CD14-positive monocyte (primary cell): ENCODE measurements around the gene COL2A1. TPM values are rescaled to one million over a fixed set of nuclear protein-coding genes. Genes with fewer than 3 reads are reported as not detected.

Experiments
- DNase-seq, 3 donors: peaks; one replicate each; pipeline ENCODE4 v3.0.0-alpha.2; 2011 to 2022
- H2AFZ ChIP-seq: 2 replicates; pipeline ENCODE4 v1.6.0; 2012; ENCODE audit warnings: mild to moderate bottlenecking, low read depth, low read length, inconsistent platforms; ENCODE audit not compliant: insufficient read depth, poor library complexity, severe bottlenecking
- H3K27ac ChIP-seq, 2 donors: 1 replicate in 1 of 2; 2 replicates in 1 of 2; pipeline ENCODE4 v1.5.1; 2012 to 2013; ENCODE audit warnings: low read length in 2 of 2, control low read depth in 1 of 2, inconsistent platforms in 1 of 2, low read depth in 1 of 2, mild to moderate bottlenecking in 1 of 2
- H3K27me3 ChIP-seq, 2 donors: one replicate each; pipeline versions ENCODE4 v1.6.0 to v1.6.1; 2011 to 2013; ENCODE audit warnings: low read length in 2 of 2; ENCODE audit not compliant: control insufficient read depth in 2 of 2, insufficient read depth in 2 of 2
- H3K36me3 ChIP-seq, 2 donors: replicated peaks in 1 of 2; 1 replicate in 1 of 2; 2 replicates in 1 of 2; pipeline versions ENCODE4 v1.5.1 to v1.6.1; 2012 to 2013; ENCODE audit warnings: low read length in 2 of 2, control low read depth in 1 of 2, inconsistent platforms in 1 of 2, mild to moderate bottlenecking in 1 of 2; ENCODE audit not compliant: insufficient read depth in 2 of 2, control insufficient read depth in 1 of 2
- H3K4me1 ChIP-seq, 2 donors: 1 replicate in 1 of 2; 2 replicates in 1 of 2; pipeline versions ENCODE4 v1.5.1 to v1.6.1; 2012 to 2013; ENCODE audit warnings: low read length in 2 of 2, control low read depth in 1 of 2, inconsistent platforms in 1 of 2, mild to moderate bottlenecking in 1 of 2, moderate library complexity in 1 of 2; ENCODE audit not compliant: insufficient read depth in 2 of 2, control insufficient read depth in 1 of 2
- H3K4me2 ChIP-seq: replicated peaks from 2 replicates; pipeline ENCODE3; 2012; ENCODE audit warnings: low read length, moderate library complexity, mild to moderate bottlenecking; ENCODE audit not compliant: poor library complexity, severe bottlenecking; ENCODE audit errors: extremely low read depth
- H3K4me3 ChIP-seq, 3 experiments: fragments of 200-600 bp in 1 of 3; sonication (generic) in 1 of 3; replicated peaks in 1 of 3; 1 replicate in 2 of 3; 2 replicates in 1 of 3; pipeline ENCODE4 v1.5.1; 2011 to 2013; ENCODE audit warnings: low read length in 3 of 3, mild to moderate bottlenecking in 3 of 3, control low read depth in 2 of 3, low read depth in 2 of 3, inconsistent platforms in 1 of 3, moderate library complexity in 1 of 3
- H3K79me2 ChIP-seq: 2 replicates; pipeline ENCODE4 v1.6.0; 2012; ENCODE audit warnings: mild to moderate bottlenecking, control low read depth, inconsistent platforms, low read length, moderate library complexity; ENCODE audit not compliant: insufficient read depth
- H3K9ac ChIP-seq: 2 replicates; pipeline ENCODE4 v1.6.0; 2017; ENCODE audit warnings: low read length, mild to moderate bottlenecking; ENCODE audit not compliant: insufficient read depth, poor library complexity, severe bottlenecking
- H3K9me3 ChIP-seq, 2 donors: replicated peaks in 1 of 2; 1 replicate in 1 of 2; 2 replicates in 1 of 2; pipeline versions ENCODE4 v1.5.1 to v1.6.1; 2012 to 2013; ENCODE audit warnings: low read length in 2 of 2, control low read depth in 1 of 2; ENCODE audit not compliant: control insufficient read depth in 1 of 2, insufficient read depth in 1 of 2
- H4K20me1 ChIP-seq: 2 replicates; pipeline ENCODE4 v1.6.0; 2012; ENCODE audit warnings: mild to moderate bottlenecking, low read length, control low read depth, moderate library complexity; ENCODE audit not compliant: insufficient read depth
- H3K27ac Mint-ChIP-seq, 7 donors: one replicate each; pipeline ENCODE4 v1.8.0; 2020; ENCODE audit warnings: mild to moderate bottlenecking in 7 of 7, mixed read lengths in 7 of 7, moderate library complexity in 6 of 7, inconsistent platforms in 2 of 7
- H3K27me3 Mint-ChIP-seq, 3 donors: one replicate each; pipeline ENCODE4 v1.8.0; 2021 to 2022; ENCODE audit warnings: low read depth in 3 of 3, mild to moderate bottlenecking in 3 of 3, mixed read lengths in 3 of 3, moderate library complexity in 3 of 3, inconsistent platforms in 1 of 3
- H3K36me3 Mint-ChIP-seq, 2 donors: one replicate each; pipeline ENCODE4 v1.8.0; 2020; ENCODE audit warnings: mixed read lengths in 2 of 2, inconsistent platforms in 1 of 2, mild to moderate bottlenecking in 1 of 2
- H3K4me1 Mint-ChIP-seq: one replicate; pipeline ENCODE4 v1.8.0; 2020; ENCODE audit warnings: mild to moderate bottlenecking, mixed read lengths
- H3K4me3 Mint-ChIP-seq, 2 donors: one replicate each; pipeline ENCODE4 v1.8.0; 2020; ENCODE audit warnings: mild to moderate bottlenecking in 2 of 2, mixed read lengths in 2 of 2, moderate library complexity in 1 of 2
- H3K9me3 Mint-ChIP-seq, 7 donors: one replicate each; pipeline ENCODE4 v1.8.0; 2020 to 2022; ENCODE audit warnings: mixed read lengths in 7 of 7, mild to moderate bottlenecking in 6 of 7, moderate library complexity in 6 of 7, inconsistent platforms in 2 of 7
- WGBS: methylation state at CpG from one replicate; pipeline ENCODE4 v1.1.5; 2013; ENCODE audit warnings: missing lambda C conversion rate; ENCODE audit not compliant: insufficient coverage; 5-methylcytosine and 5-hydroxymethylcytosine counted together
- intact Hi-C, 2 donors: fragments of 100-400 bp; cut with micrococcal nuclease; formaldehyde crosslinking; loops; one replicate each; pipeline versions ENCODE4 v1.15.0 to v1.15.1; 2023
- polyA plus RNA-seq, 3 donors: library from polyadenylated mRNA; depleted of rRNA in 1 of 3; unstranded in 2 of 3; stranded (reverse) in 1 of 3; fragments of 300-500 nt in 2 of 3; fragments of >200 nt in 1 of 3; fragmentation: Illumina TruSeq in 2 of 3; gene quantifications; 1 replicate in 2 of 3; 2 replicates in 1 of 3; pipeline ENCODE4 v1.2.3, GENCODE V29; 2012 to 2021
- TF ChIP-seq, protein P1 (sequence below): fragments of 200-600 bp; IDR thresholded peaks from one replicate; pipeline ENCODE4 v1.8.0; 2022; ENCODE audit warnings: antibody characterized with exemption, mild to moderate bottlenecking

Gene COL2A1
- polyA plus RNA-seq, 3 donors, result not detected

- peaks cover 18 to 27% (median 19%) of the 10 kb centered on the region in 3 donors for H3K27me3 Mint-ChIP-seq
- Histone ChIP-seq H3K4me1 (no peaks in the 10 kb centered on the region), H3K27me3 (peaks cover 0 to 14% of the 10 kb centered on the region in 2 donors), H2AFZ (no peak overlapping the region), H3K4me3 (no peak overlapping the region), H3K79me2 (no peaks in the 10 kb centered on the region), H4K20me1 (no peaks in the 10 kb centered on the region), H3K36me3 (no peaks in the 10 kb centered on the region), H3K27ac (no peak overlapping the region), H3K4me2 (no peak overlapping the region), H3K9ac (no peak overlapping the region), H3K9me3 (no peaks in the 10 kb centered on the region)
- H3K9me3 Mint-ChIP-seq, result no peaks in the 10 kb centered on the region
- WGBS, result 100% methylated on average over 1 of the region's 1 CpG
- H3K4me3 Mint-ChIP-seq, result no peak overlapping the region
- DNase-seq, result peak in 1 of 3 donors; percentile 24
- peaks cover 5% of the 10 kb centered on the region for H3K4me1 Mint-ChIP-seq
- TF ChIP-seq, protein P1, sequence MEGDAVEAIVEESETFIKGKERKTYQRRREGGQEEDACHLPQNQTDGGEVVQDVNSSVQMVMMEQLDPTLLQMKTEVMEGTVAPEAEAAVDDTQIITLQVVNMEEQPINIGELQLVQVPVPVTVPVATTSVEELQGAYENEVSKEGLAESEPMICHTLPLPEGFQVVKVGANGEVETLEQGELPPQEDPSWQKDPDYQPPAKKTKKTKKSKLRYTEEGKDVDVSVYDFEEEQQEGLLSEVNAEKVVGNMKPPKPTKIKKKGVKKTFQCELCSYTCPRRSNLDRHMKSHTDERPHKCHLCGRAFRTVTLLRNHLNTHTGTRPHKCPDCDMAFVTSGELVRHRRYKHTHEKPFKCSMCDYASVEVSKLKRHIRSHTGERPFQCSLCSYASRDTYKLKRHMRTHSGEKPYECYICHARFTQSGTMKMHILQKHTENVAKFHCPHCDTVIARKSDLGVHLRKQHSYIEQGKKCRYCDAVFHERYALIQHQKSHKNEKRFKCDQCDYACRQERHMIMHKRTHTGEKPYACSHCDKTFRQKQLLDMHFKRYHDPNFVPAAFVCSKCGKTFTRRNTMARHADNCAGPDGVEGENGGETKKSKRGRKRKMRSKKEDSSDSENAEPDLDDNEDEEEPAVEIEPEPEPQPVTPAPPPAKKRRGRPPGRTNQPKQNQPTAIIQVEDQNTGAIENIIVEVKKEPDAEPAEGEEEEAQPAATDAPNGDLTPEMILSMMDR, result no peak
- intact Hi-C loops, result no loop called here
- H3K36me3 Mint-ChIP-seq, result no peaks in the 10 kb centered on the region
- H3K27ac Mint-ChIP-seq, result no peak overlapping the region
Observed at GRCh38 chr12:47938093-47938492, 66.2 kb downstream of the COL2A1 start.

GRCh38 chr12:47935184-47935583 is 69.1 kb downstream of the COL2A1 start:
- H3K9ac ChIP-seq, result no peak overlapping the region
- TF ChIP-seq, protein P1, result no peak
- no peaks in the 10 kb centered on the region for H3K36me3 ChIP-seq
- no peak overlapping the region for H2AFZ ChIP-seq
- no peaks in the 10 kb centered on the region for H3K27me3 ChIP-seq
- Mint-ChIP-seq H3K4me3 (no peak overlapping the region), H3K27me3 (peaks cover 2 to 10% (median 9%) of the 10 kb centered on the region in 3 donors), H3K27ac (no peak overlapping the region), H3K4me1 (no peaks in the 10 kb centered on the region), H3K9me3 (no peaks in the 10 kb centered on the region), H3K36me3 (no peaks in the 10 kb centered on the region)
- H4K20me1 ChIP-seq, result no peaks in the 10 kb centered on the region
- H3K4me1 ChIP-seq, result no peaks in the 10 kb centered on the region
- DNase-seq, result no peak
- intact Hi-C loops, result no loop called here
- no peaks in the 10 kb centered on the region for H3K9me3 ChIP-seq
- H3K4me2 ChIP-seq, result no peak overlapping the region
- H3K79me2 ChIP-seq, result no peaks in the 10 kb centered on the region
- 91% methylated on average over 6 of the region's 9 CpGs for WGBS
- no peak overlapping the region for H3K4me3 ChIP-seq
- no peak overlapping the region for H3K27ac ChIP-seq
